HCT116 (cell line): ENCODE data around the gene FOXK1. TPM values are rescaled to one million over a fixed set of nuclear protein-coding genes. Genes with fewer than 3 reads are reported as not detected.

Experiments
- ATAC-seq: fragments of 200-7000 bp; cut with Tn5 transposase; 2 replicates; pipeline ENCODE4 v1.9.1; 2020; ENCODE audit warnings: mild to moderate bottlenecking, moderate library complexity
- BruUV-seq: library from RNA; stranded (reverse); fragments of 400-500 nt; replicated peaks from 2 replicates; lab custom pipeline; 2021; lab: Mats Ljungman, UMichigan
- CTCF ChIA-PET: fragments of 300-600 bp; sonication (Branson Sonifier 250); formaldehyde crosslinking; loops from one replicate; lab custom pipeline; 2021; ENCODE audit warnings: antibody characterized with exemption; lab: Charles Lee
- POLR2A ChIA-PET: fragments of 300-600, 350-600 bp; sonication (Branson Sonifier 250); formaldehyde crosslinking; loops from one replicate; lab custom pipeline; 2021; ENCODE audit warnings: antibody characterized with exemption; lab: Charles Lee
- RAD21 ChIA-PET, 2 experiments: fragments of 300-600 bp; sonication (Branson Sonifier 250); formaldehyde crosslinking; loops; one replicate each; lab custom pipeline; 2023; ENCODE audit warnings: low total read pairs in 2 of 2; ENCODE audit not compliant: uncharacterized antibody in 2 of 2, unreplicated experiment in 2 of 2, low non-redundant PET in 1 of 2; lab: Charles Lee
- DNase-seq: peaks from one replicate; pipeline ENCODE4 v3.0.0-alpha.2; 2010; ENCODE audit warnings: low read depth, low spot score
- H2AFZ ChIP-seq: fragments of 200-600 bp; shearing (Covaris generic), sonication (generic); 2 replicates; pipeline ENCODE4 v1.6.1; 2017; ENCODE audit warnings: low read depth, mixed run types, mixed read lengths, antibody characterized with exemption, low read length; ENCODE audit not compliant: poor library complexity, severe bottlenecking
- H3K27ac ChIP-seq: 2 replicates; pipeline ENCODE4 v1.5.1; 2012; ENCODE audit warnings: low read depth, low read length
- H3K27me3 ChIP-seq: fragments of 200-600 bp; sonication (generic); 2 replicates; pipeline ENCODE4 v1.6.1; 2016; ENCODE audit warnings: mixed run types, low read length, mixed read lengths; ENCODE audit not compliant: insufficient read depth
- H3K36me3 ChIP-seq, 2 experiments: fragments of 200-500 bp in 1 of 2; fragments of 200-600 bp in 1 of 2; sonication (Bioruptor generic) in 1 of 2; sonication (generic) in 1 of 2; 2 replicates each; pipeline versions ENCODE4 v1.5.1 to v1.6.1; 2014 to 2016; ENCODE audit warnings: low read length in 2 of 2, inconsistent platforms in 1 of 2, mixed read lengths in 1 of 2, mixed run types in 1 of 2; ENCODE audit not compliant: insufficient read depth in 2 of 2, control insufficient read depth in 1 of 2
- H3K4me1 ChIP-seq, 2 experiments: fragments of 200-600 bp in 1 of 2; sonication (generic) in 1 of 2; 2 replicates each; pipeline versions ENCODE4 v1.5.1 to v1.6.1; 2012 to 2017; ENCODE audit warnings: low read length in 2 of 2, inconsistent platforms in 1 of 2, mild to moderate bottlenecking in 1 of 2, mixed read lengths in 1 of 2, mixed run types in 1 of 2, moderate library complexity in 1 of 2; ENCODE audit not compliant: insufficient read depth in 2 of 2, control insufficient read depth in 1 of 2
- H3K4me2 ChIP-seq: fragments of 200-600 bp; sonication (generic); 2 replicates; pipeline ENCODE4 v1.6.1; 2017; ENCODE audit warnings: mixed run types, low read length, mixed read lengths
- H3K4me3 ChIP-seq, 2 experiments: fragments of 200-600 bp in 1 of 2; sonication (generic) in 1 of 2; replicated peaks in 1 of 2; 2 replicates each; pipeline ENCODE4 v1.5.1; 2011 to 2016; ENCODE audit warnings: low read length in 2 of 2, control low read depth in 1 of 2, low read depth in 1 of 2, mild to moderate bottlenecking in 1 of 2, mixed read lengths in 1 of 2, mixed run types in 1 of 2
- H3K79me2 ChIP-seq: fragments of 200-600 bp; sonication (generic); 2 replicates; pipeline ENCODE4 v1.6.1; 2017; ENCODE audit warnings: mild to moderate bottlenecking, mixed run types, low read length, moderate library complexity, mixed read lengths; ENCODE audit not compliant: insufficient read depth
- H3K9ac ChIP-seq: fragments of 200-600 bp; sonication (generic); 2 replicates; pipeline ENCODE4 v1.6.1; 2016; ENCODE audit warnings: low read length, mixed read lengths
- H3K9me2 ChIP-seq: fragments of 200-600 bp; sonication (generic), shearing (Covaris generic); 2 replicates; pipeline ENCODE4 v1.6.1; 2017; ENCODE audit warnings: mixed run types, mild to moderate bottlenecking, moderate library complexity; ENCODE audit not compliant: insufficient read depth
- H3K9me3 ChIP-seq, 2 experiments: fragments of 200-500 bp in 1 of 2; fragments of 200-600 bp in 1 of 2; sonication (Bioruptor generic) in 1 of 2; sonication (generic) in 1 of 2; 2 replicates each; pipeline ENCODE4 v1.6.1; 2014 to 2017; ENCODE audit warnings: low read length in 2 of 2, mixed read lengths in 2 of 2, inconsistent platforms in 1 of 2, low read depth in 1 of 2, mild to moderate bottlenecking in 1 of 2, mixed run types in 1 of 2, moderate library complexity in 1 of 2; ENCODE audit not compliant: control insufficient read depth in 1 of 2, insufficient read depth in 1 of 2
- H4K20me1 ChIP-seq: fragments of 200-600 bp; sonication (generic), shearing (Covaris generic); 2 replicates; pipeline ENCODE4 v1.6.1; 2017; ENCODE audit warnings: mixed run types, mild to moderate bottlenecking, moderate library complexity; ENCODE audit not compliant: insufficient read depth
- CBX3 ChIP-seq: IDR thresholded peaks from 2 replicates; pipeline ENCODE4 v1.6.1; 2012; ENCODE audit warnings: low read depth
- CEBPB ChIP-seq: IDR thresholded peaks from 2 replicates; pipeline ENCODE4 v1.6.1; 2012; ENCODE audit warnings: low read depth
- CTCF ChIP-seq, 3 experiments: fragments of 200-600 bp in 1 of 3; sonication (generic) in 1 of 3; IDR thresholded peaks in 2 of 3; conservative IDR thresholded peaks in 1 of 3; 2 replicates each; pipeline ENCODE4 v1.5.1; 2012 to 2017; ENCODE audit warnings: low read depth in 2 of 3, low read length in 2 of 3, antibody characterized with exemption in 1 of 3, borderline replicate concordance in 1 of 3, control low read depth in 1 of 3, mild to moderate bottlenecking in 1 of 3, mixed read lengths in 1 of 3, mixed run types in 1 of 3, moderate library complexity in 1 of 3; ENCODE audit not compliant: insufficient read depth in 1 of 3
- ELF1 ChIP-seq: IDR thresholded peaks from 2 replicates; pipeline ENCODE4 v1.6.1; 2012; ENCODE audit warnings: low read depth, borderline replicate concordance
- POLR2A ChIP-seq: IDR thresholded peaks from 2 replicates; pipeline ENCODE4 v1.7.0; 2011; ENCODE audit warnings: borderline replicate concordance; ENCODE audit not compliant: insufficient read depth, insufficient read length; ENCODE audit errors: extremely low read depth
- POLR2AphosphoS5 ChIP-seq: IDR thresholded peaks from 2 replicates; pipeline ENCODE4 v1.6.1; 2011; ENCODE audit warnings: mild to moderate bottlenecking, low read depth, low read length, moderate library complexity
- RAD21 ChIP-seq: IDR thresholded peaks from 2 replicates; pipeline ENCODE4 v1.6.1; 2012; ENCODE audit warnings: low read depth, mild to moderate bottlenecking
- SP1 ChIP-seq: IDR thresholded peaks from 2 replicates; pipeline ENCODE4 v1.6.1; 2012; ENCODE audit warnings: low read depth
- intact Hi-C: fragments of 100-400 bp; cut with micrococcal nuclease; formaldehyde crosslinking; loops from 2 replicates; pipeline ENCODE4 v1.10.0; 2022
- total RNA-seq: library from RNA; stranded (reverse); gene quantifications from one replicate; pipeline ENCODE4 v1.2.1, GENCODE V29; 2021; ENCODE audit not compliant: unreplicated experiment
- TF ChIP-seq, protein P1 (sequence below): IDR thresholded peaks from 2 replicates; pipeline ENCODE4 v1.6.1; 2012
- TF ChIP-seq, protein P2 (sequence below): IDR thresholded peaks from 2 replicates; pipeline ENCODE4 v1.6.1; 2012; ENCODE audit warnings: low read depth

FOXK1 gene
- total RNA-seq, 1 experiment from 2014 or later: 60.5 TPM

DNA sequence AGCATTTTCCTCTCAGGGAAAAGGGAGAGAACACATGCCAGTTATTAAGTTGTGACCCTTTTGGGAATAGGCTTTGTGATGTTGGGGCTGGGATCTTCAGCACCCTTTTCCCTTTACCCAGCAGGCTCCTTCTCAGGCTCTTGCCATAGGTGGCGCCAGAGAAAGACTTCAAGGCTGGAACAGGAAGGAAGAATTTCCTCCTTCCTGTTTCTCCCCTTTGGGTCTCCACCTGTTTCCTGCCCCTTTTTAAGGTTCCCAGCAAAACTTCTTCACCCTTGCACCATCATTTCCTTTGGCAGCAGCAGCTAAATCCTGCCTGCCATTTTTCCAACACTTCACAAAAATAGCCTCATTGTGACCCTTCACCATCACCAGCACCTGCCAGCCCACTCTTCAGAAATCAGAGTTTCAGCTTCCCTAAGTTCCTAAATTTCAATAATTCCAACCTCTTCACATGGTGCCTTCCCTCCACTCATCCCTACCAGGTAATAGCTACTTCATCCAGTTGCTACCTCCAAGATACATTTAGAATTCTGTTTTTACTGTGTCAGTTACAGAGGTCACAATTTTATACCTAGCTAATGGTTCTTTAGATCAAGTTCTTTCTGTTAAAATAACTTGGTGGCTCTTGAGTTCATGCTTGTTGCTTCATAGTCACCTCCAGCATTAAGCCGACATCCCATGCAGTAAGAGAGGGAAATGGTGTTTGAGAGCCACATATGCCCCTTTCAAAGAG, 22.4 kb upstream of the FOXK1 start:
- ATAC-seq: peak; percentile 68
- no peak for TF ChIP-seq POLR2AphosphoS5
- TF ChIP-seq CBX3: 0 out of 2 replicates have a peak, but pooled peaks have one; percentile 19
- peak; percentile 25; the same call in 1 of the 2 replicates for TF ChIP-seq RAD21
- peak in 2 of 3 experiments; percentile 36 to 48; a peak in 5 of 6 replicates for TF ChIP-seq CTCF (IDR thresholded peaks at IDR 0.05 in 2 of 3, conservative IDR thresholded peaks at IDR 0.05 in 1 of 3; ENCODE audit: borderline replicate concordance in 1 of 3, insufficient read depth in 1 of 3, low read depth in 2 of 3, low read length in 2 of 3)
- TF ChIP-seq, all 23 proteins: peak for 3
- Histone ChIP-seq H3K79me2 (no peaks in the 10 kb centered on the region), H3K27ac (no peak overlapping the region), H3K4me1 (no peaks in the 10 kb centered on the region; a peak in 1 of 4 replicates), H3K36me3 (no peaks in the 10 kb centered on the region), H3K9me2 (no peaks in the 10 kb centered on the region), H4K20me1 (no peaks in the 10 kb centered on the region), H3K4me2 (no peak overlapping the region), H3K9ac (no peak overlapping the region), H3K27me3 (no peaks in the 10 kb centered on the region), H3K4me3 (no peak overlapping the region), H3K9me3 (peaks cover 0 to 4% of the 10 kb centered on the region in 2 experiments; a peak in 1 of 4 replicates), H2AFZ (no peak overlapping the region)
- BruUV-seq: no TSS peak
- intact Hi-C loops: no loop called here
- ChIA-PET CTCF (no interaction called here), RAD21 (no interaction called here), POLR2A (interaction anchor here (1.0 kb wide), 1 partner anchor 10 kb away, joined by 3 read pairs; no protein-coding TSS in a partner anchor)
- peak; percentile 43 for DNase-seq

DNA sequence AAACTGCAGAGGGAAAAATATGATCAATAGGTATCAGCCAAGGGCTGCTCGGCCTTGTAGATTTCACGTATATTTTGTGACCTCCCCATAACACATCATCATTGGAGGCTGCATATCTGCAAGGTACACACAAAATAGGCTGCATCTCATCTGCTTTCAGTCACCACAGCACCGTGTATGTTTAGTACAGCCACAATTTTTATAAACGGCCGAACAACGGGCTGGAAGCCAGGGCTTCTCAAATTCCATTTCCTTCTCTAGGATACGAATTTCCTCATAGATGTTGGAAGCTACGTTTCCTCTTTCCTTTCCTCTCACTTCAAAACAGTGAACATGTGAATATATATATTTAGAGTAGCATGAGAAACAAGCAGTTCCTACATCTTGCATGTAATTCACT, 20.2 kb upstream of the FOXK1 start:
- no peak overlapping the region for H3K4me3 ChIP-seq
- POLR2A ChIA-PET: no interaction called here
- TF ChIP-seq, protein P1, sequence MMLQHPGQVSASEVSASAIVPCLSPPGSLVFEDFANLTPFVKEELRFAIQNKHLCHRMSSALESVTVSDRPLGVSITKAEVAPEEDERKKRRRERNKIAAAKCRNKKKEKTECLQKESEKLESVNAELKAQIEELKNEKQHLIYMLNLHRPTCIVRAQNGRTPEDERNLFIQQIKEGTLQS: no peak
- TF ChIP-seq POLR2A (no peak), ELF1 (no peak), CEBPB (no peak), SP1 (no peak), CTCF (IDR thresholded peaks at IDR 0.05 in 2 of 3, conservative IDR thresholded peaks at IDR 0.05 in 1 of 3; ENCODE audit: borderline replicate concordance in 1 of 3, insufficient read depth in 1 of 3, low read depth in 2 of 3, low read length in 2 of 3) (no peak)
- TF ChIP-seq, protein P2, sequence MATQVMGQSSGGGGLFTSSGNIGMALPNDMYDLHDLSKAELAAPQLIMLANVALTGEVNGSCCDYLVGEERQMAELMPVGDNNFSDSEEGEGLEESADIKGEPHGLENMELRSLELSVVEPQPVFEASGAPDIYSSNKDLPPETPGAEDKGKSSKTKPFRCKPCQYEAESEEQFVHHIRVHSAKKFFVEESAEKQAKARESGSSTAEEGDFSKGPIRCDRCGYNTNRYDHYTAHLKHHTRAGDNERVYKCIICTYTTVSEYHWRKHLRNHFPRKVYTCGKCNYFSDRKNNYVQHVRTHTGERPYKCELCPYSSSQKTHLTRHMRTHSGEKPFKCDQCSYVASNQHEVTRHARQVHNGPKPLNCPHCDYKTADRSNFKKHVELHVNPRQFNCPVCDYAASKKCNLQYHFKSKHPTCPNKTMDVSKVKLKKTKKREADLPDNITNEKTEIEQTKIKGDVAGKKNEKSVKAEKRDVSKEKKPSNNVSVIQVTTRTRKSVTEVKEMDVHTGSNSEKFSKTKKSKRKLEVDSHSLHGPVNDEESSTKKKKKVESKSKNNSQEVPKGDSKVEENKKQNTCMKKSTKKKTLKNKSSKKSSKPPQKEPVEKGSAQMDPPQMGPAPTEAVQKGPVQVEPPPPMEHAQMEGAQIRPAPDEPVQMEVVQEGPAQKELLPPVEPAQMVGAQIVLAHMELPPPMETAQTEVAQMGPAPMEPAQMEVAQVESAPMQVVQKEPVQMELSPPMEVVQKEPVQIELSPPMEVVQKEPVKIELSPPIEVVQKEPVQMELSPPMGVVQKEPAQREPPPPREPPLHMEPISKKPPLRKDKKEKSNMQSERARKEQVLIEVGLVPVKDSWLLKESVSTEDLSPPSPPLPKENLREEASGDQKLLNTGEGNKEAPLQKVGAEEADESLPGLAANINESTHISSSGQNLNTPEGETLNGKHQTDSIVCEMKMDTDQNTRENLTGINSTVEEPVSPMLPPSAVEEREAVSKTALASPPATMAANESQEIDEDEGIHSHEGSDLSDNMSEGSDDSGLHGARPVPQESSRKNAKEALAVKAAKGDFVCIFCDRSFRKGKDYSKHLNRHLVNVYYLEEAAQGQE: no peak

More for the DNA sequence above, 20.2 kb upstream of the FOXK1 start:
- ChIA-PET RAD21 (no interaction called here), CTCF (no interaction called here)
- no peaks in the 10 kb centered on the region for H3K79me2 ChIP-seq
- H3K9ac ChIP-seq: no peak overlapping the region
- intact Hi-C loops: no loop called here
- no peak overlapping the region for H3K4me2 ChIP-seq
- no peaks in the 10 kb centered on the region for H3K27me3 ChIP-seq
- H4K20me1 ChIP-seq: no peaks in the 10 kb centered on the region
- H3K4me1 ChIP-seq: no peaks in the 10 kb centered on the region
- no peaks in the 10 kb centered on the region for H3K9me2 ChIP-seq
- peaks cover 0 to 4% of the 10 kb centered on the region in 2 experiments; a peak in 1 of 4 replicates for H3K9me3 ChIP-seq
- no peaks in the 10 kb centered on the region for H3K36me3 ChIP-seq
- ATAC-seq: no peak
- BruUV-seq: no TSS peak
- H2AFZ ChIP-seq: no peak overlapping the region
- DNase-seq: no peak
- no peak overlapping the region for H3K27ac ChIP-seq
